NCI-H2107 treated with DMSO at 0.1 percent for 48 hours (cell line): ENCODE measurements around the gene PACSIN1.

Source experiments
- DNase-seq: peaks from one replicate; lab custom pipeline; 2025; ENCODE audit not compliant: unreplicated experiment; lab: John Stamatoyannopoulos, UW

PACSIN1 gene

GRCh38 chr6:34543421-34543820 is 77.5 kb downstream of the PACSIN1 start:
- no peak for DNase-seq

- DNase-seq: no peak
Measured at GRCh38 chr6:34544052-34544604, 78.3 kb downstream of the PACSIN1 start.

DNA sequence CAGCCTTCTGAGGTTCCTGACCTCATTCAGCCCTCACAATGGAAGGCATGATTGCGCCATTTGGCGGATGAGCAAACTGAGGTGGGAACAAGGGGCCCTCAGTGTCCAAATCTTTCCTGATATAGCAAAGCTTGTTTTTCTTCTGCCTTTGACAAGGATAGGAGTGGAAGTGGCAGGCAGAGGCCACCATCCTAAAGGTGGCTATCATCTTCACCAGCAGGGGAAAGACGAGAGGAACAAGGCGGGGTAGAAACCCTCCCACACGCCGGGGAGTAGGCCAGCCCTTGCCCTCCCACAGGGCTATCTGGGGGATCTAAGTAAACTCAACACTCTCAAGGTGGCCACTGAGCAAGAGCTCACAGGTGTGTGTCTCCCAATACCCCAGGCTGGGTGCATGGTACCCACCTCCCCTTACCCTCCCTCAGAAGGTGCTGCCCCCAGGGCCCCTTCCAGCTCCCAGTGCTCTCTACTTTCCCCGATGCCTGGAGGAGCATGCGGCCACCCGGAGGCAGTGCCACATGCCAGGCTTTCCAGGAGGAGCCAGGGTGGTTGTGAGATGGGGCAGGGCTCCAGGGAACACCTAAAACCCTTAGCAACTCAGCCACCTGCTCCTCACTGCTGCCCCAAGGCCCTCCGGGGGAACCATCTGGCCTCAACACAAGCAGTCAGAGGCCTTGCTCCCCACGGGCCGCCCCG is 79.0 kb downstream of the PACSIN1 start:
- DNase-seq: no peak

- DNase-seq: no peak
Measured at GRCh38 chr6:34546551-34547321, 80.9 kb downstream of the PACSIN1 start.

DNA sequence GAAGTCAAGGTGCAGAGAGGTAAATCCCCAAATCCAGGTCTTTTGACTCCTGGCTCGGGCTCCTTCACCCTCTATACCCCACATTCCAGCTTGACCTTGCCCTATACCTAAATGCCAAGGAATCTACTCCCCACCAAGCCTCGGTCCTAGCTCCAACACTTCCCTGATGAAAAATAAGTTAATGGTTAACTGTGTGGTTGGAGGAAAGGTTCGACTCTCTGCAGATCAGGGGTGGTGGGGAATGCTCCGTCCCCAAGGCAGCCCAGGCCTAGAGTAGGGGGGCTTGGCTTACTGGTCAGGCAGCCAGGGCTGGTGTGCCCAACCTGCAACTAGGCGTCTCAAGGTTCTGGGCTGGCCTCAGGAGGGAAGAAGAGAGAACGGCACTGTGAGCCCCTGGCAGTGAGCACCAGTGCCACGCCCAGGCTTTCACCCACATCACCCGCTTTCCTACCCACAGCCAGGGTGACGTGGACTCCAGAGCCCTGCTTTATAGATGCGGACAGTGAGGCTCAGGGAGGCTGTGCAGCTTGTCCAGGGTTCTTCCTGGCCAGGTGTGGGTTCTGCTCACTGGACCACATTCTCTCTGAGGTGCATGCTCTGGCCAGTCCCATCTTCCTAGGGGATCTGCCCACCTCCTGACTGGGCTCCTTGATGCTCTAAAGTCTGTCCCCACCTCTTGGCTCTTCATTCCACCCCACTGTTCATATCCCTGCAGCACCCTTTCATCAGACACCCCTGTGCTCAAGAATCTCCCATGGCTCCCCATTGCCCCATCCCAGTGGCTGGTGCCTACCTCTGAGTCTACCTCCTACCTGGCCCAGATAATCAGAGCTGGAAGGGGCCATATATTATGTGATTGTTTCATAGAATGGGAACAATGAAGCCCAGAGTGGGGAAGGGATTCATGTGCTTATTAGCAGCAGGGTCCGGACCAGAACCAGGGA is 82.1 kb downstream of the PACSIN1 start:
- DNase-seq: no peak

DNA sequence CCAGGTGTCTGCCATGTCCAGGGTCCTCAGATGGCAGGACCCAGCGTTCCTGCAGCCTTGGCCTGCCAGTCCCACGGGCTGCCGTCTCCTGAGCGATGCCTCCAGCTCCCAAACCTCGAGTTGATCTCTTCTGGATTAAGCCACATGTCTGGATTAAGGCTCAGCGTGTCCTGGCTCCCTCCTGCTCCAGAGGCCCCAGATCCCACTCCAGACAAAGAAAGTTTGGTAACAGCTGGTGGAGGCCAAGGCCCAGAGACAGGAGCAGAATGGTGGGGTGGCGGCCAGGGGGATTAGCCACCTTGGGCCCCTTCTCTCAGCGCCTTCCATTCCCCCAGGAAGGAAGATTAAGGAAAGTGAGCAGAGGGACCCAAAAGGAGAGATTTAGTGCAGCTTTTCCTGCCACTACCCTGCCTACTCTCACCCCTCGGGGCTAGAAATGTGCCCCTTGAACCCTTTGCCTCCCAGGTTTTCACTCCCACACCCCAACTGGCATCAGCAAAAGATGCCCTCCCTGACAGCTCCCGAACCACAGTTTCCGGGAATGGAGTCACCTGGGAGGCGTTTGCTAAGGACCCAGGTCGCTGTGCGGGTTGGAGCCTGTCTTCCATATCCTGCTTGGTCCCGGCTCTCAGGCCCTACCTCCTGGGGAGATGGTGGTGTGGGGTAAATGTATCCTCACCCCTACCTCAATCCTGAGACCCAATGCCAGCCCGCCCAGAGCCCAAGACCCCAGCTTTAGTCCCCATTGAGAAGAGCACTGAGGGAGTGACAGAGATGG is 83.3 kb downstream of the PACSIN1 start:
- DNase-seq: no peak

DNA sequence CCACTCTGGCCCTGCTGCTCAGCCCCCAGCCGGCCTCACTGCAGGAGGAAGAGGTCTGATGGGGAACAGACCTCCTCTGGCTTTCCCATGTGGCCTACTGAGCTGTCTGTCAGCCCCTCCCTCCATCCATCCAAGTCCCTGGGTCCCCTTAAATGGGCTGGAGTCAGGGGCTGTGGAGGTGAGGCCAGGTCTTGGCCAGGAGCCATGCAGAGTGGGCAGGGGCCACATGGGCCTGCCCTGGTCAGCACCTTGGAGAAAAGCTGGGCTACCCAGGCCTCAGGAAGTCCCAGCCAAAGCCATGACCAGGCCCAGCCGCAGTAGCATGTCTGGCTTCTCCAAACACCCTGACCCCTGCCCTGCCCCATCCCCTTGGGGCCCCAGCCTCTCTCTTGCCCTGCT is 83.9 kb downstream of the PACSIN1 start:
- no peak for DNase-seq

GRCh38 chr6:34551720-34552119 is 85.8 kb downstream of the PACSIN1 start:
- DNase-seq: no peak

DNA sequence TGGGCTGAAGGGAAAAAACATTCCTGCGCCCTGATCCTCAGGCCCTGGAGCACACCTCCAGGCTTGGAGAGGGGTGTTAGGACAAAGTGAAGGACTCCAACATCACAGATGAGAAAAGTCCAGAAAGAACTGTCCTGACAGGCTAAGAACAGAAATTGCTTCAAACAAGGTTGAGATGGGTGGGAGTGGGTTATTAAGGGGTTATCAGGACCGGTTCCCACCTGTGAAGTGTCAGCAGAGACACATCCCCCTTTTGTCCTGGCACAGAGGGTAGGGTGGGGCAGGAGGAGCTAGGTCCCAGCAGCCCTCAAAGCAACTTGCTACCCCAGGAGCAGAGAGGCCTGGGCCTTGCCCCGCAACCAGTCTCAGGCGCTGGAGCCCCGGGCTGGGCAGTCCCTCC is 86.7 kb downstream of the PACSIN1 start:
- no peak for DNase-seq

GRCh38 chr6:34553146-34553545 is 87.3 kb downstream of the PACSIN1 start:
- DNase-seq: no peak

GRCh38 chr6:34553750-34554149 is 87.9 kb downstream of the PACSIN1 start:
- no peak for DNase-seq

DNA sequence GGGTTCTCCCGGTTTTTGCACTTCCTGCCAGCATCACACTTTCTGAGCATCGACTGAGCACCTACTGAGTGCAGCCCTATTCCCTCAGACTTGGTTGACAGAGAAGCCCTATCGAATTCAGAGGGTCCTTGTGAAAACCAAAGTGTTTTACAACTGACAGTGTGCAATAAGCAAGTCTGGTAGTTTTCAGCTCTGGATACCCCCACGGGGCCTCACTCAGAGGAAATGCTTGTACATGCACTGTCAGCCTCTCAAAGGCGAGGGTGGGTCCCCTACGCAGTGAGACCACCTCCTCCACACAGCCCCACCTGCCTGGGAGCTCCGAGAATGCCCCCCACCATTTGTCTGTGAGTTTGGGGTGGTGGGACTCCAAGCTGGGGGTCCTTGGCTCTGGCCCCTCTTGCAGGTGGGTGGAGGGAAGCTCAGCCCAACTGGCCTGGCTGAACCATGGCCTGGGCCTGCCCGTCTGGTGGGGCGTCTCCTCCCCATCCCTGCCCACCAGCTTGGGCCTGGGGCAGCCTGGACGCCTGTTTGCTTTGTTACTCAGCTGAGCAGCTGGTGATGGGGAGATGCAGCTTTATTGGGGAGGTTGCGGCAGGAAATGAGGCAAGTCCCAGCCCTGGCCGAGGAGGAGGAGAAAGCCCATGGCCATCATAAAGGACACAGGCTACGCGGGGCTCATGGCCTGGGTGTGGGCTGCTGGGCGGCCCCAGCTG is 88.6 kb downstream of the PACSIN1 start:
- no peak for DNase-seq

- no peak for DNase-seq
Measured at GRCh38 chr6:34555007-34555322, 89.1 kb downstream of the PACSIN1 start.

DNA sequence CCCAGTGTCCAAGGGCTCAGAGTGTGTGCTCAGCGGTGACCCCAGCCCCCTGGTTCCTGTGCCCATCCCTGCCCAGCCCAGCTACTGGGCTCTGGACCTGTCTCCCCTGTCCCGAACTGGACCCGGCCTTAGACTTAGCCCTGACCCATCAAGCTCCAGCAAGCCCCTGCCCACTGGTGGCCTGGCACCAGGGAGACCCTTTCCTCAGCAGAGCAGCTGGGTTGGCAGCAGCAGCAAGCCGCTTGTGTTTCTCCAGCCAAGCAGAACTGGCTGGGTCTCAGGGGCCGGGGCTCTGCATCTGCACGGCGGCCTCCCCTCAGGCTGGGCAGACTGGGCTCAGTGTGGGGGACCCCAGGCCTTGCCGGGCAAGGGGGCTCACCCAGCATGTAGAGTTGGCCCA is 89.5 kb downstream of the PACSIN1 start:
- no peak for DNase-seq

DNA sequence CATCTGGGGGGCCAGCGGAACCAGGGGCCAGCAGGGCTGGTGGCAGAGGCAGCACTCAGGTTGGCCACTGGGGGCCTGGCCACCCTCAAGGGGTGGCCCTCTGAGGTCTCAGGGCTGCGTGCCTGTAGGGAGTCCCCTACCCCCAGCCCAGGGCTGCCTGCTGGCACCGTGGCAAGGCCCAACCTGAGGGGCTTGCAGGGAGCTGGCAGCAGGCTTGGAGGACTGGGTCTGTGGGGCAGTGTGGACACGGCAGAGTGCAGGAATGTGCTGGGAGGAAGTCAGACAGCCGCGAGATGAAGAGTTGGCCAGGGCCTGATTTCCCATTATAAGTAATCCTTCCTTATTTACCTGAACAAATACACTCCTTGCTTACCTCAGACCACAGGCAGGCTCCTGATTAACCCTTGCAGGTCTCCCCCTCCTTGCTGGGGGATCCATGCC is 90.2 kb downstream of the PACSIN1 start, which contains the start of gene SPDEF:
SPDEF (minus strand) TSS at position 299 of the 441 bp plus-strand sequence. CDS start 11,874 bp downstream, outside the sequence.
- DNase-seq: no peak

GRCh38 chr6:34556493-34556892 is 90.6 kb downstream of the PACSIN1 start:
- DNase-seq: no peak

- no peak for DNase-seq
Measured at GRCh38 chr6:34557228-34557627, 91.4 kb downstream of the PACSIN1 start.

DNA sequence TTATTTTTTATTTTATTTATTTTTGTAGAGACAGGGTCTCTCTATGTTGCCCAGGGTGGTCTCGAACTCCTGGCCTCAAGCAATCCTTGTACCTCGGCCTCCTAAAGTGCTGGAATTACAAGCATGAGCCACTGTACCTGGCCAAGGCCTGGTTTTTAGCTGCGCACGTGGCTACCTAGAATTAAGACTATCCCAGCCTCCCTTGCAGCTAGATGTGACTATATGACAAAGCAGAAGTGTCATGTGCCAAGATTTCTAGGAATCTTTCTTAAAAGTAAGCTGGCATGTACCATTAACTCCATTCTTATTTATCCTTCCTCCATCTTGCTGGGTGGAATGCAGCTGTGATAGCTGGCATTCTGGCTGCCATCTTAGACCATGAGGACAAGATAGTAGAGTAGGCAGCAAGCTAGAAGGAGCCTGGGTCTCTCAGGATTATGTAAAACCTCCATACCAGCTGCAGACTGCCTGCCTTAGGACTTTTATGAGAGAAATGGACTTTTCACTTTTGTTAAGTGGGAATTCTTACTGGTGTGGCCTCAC is 92.4 kb downstream of the PACSIN1 start:
- no peak for DNase-seq

DNA sequence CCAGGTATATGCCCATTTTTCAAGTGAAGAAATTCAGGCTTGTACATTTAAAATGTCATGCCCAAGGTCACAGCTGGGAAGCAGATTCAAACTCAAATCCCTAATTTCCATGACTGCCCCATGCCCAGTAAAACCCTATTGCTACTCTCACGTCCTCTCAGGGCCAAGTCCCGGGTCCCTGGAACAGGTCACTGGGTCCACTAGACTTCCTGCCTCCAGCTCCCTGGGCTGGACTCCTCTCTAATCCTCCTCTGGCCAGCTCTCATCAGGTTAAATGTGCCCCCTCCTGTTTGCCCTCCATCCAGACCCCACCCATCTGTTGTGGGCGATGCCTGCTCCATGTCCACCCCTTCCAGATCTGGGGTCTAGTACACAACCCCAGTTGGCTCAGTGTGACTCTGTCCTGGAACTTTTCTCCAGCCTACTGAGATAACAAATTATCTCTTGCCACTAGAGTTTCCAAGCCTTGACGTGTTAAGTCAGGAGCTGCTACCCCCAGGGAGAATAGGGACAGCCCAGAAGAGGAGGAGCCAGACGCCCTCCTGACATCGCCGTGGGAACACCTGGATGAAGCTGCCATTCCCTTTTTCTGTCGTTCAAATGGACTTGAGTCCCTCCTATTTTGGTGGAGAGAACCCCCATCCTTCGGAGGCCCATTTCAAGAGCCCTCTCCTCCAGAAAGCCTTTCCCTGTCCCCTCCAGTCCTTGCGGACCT is 93.9 kb downstream of the PACSIN1 start:
- DNase-seq: no peak
